ENCODE data around the gene SCNN1G.

The SCNN1G gene

GRCh38 chr16:23187341-23187740 lies 4.8 kb downstream of the SCNN1G start:
- Histone ChIP-seq H3K4me2 (ENCODE audit: low read depth, low read length, poor library complexity, severe bottlenecking) (no peak overlapping the region), H3K4me3 (ENCODE audit: insufficient read depth, low read length, poor library complexity, severe bottlenecking) (no peak overlapping the region), H3K79me2 (ENCODE audit: insufficient read depth, low read length) (no peaks in the 10 kb centered on the region), H4K20me1 (ENCODE audit: low read depth, low read length) (no peaks in the 10 kb centered on the region), H3K36me3 (ENCODE audit: low read length) (no peaks in the 10 kb centered on the region), H3K9me3 (ENCODE audit: insufficient read depth, low read length) (no peaks in the 10 kb centered on the region), H3K9me2 (replicated peaks; ENCODE audit: insufficient read depth, low read length) (no peaks in the 10 kb centered on the region), H3K27ac (ENCODE audit: low read depth, low read length) (no peak overlapping the region), H3K27me3 (ENCODE audit: low read length) (no peaks in the 10 kb centered on the region), H2AFZ (ENCODE audit: low read depth, low read length, severe bottlenecking) (no peak overlapping the region), H3F3A (ENCODE audit: insufficient read depth) (peaks cover 8% of the 10 kb centered on the region; the same call in 1 of the 2 replicates), H3K9ac (ENCODE audit: low read length) (no peak overlapping the region)
- TF ChIP-seq, protein P1, sequence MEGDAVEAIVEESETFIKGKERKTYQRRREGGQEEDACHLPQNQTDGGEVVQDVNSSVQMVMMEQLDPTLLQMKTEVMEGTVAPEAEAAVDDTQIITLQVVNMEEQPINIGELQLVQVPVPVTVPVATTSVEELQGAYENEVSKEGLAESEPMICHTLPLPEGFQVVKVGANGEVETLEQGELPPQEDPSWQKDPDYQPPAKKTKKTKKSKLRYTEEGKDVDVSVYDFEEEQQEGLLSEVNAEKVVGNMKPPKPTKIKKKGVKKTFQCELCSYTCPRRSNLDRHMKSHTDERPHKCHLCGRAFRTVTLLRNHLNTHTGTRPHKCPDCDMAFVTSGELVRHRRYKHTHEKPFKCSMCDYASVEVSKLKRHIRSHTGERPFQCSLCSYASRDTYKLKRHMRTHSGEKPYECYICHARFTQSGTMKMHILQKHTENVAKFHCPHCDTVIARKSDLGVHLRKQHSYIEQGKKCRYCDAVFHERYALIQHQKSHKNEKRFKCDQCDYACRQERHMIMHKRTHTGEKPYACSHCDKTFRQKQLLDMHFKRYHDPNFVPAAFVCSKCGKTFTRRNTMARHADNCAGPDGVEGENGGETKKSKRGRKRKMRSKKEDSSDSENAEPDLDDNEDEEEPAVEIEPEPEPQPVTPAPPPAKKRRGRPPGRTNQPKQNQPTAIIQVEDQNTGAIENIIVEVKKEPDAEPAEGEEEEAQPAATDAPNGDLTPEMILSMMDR (IDR thresholded peaks at IDR 0.05; ENCODE audit: insufficient read depth, low read length, poor library complexity, severe bottlenecking) = no peak
- no peak for TF ChIP-seq EZH2phosphoT487 (conservative IDR thresholded peaks at IDR 0.05; ENCODE audit: low read length)

GRCh38 chr16:23188911-23189310 lies 6.4 kb downstream of the SCNN1G start:
- no peak overlapping the region for H3K27ac ChIP-seq (ENCODE audit: low read depth, low read length)
- H4K20me1 ChIP-seq (ENCODE audit: low read depth, low read length) = no peaks in the 10 kb centered on the region
- H3K36me3 ChIP-seq (ENCODE audit: low read length) = no peaks in the 10 kb centered on the region
- H3K9ac ChIP-seq (ENCODE audit: low read length) = no peak overlapping the region
- no peaks in the 10 kb centered on the region for H3K9me2 ChIP-seq (replicated peaks; ENCODE audit: insufficient read depth, low read length)
- TF ChIP-seq, protein P1 (IDR thresholded peaks at IDR 0.05; ENCODE audit: insufficient read depth, low read length, poor library complexity, severe bottlenecking) = no peak
- no peak for TF ChIP-seq EZH2phosphoT487 (conservative IDR thresholded peaks at IDR 0.05; ENCODE audit: low read length)
- no peaks in the 10 kb centered on the region for H3K9me3 ChIP-seq (ENCODE audit: insufficient read depth, low read length)
- no peak overlapping the region for H3K4me3 ChIP-seq (ENCODE audit: insufficient read depth, low read length, poor library complexity, severe bottlenecking)
- H3K79me2 ChIP-seq (ENCODE audit: insufficient read depth, low read length) = no peaks in the 10 kb centered on the region
- H3F3A ChIP-seq (ENCODE audit: insufficient read depth) = peaks cover 2% of the 10 kb centered on the region; the same call in 1 of the 2 replicates
- H2AFZ ChIP-seq (ENCODE audit: low read depth, low read length, severe bottlenecking) = no peak overlapping the region
- H3K4me2 ChIP-seq (ENCODE audit: low read depth, low read length, poor library complexity, severe bottlenecking) = no peak overlapping the region
- no peaks in the 10 kb centered on the region for H3K27me3 ChIP-seq (ENCODE audit: low read length)

DNA sequence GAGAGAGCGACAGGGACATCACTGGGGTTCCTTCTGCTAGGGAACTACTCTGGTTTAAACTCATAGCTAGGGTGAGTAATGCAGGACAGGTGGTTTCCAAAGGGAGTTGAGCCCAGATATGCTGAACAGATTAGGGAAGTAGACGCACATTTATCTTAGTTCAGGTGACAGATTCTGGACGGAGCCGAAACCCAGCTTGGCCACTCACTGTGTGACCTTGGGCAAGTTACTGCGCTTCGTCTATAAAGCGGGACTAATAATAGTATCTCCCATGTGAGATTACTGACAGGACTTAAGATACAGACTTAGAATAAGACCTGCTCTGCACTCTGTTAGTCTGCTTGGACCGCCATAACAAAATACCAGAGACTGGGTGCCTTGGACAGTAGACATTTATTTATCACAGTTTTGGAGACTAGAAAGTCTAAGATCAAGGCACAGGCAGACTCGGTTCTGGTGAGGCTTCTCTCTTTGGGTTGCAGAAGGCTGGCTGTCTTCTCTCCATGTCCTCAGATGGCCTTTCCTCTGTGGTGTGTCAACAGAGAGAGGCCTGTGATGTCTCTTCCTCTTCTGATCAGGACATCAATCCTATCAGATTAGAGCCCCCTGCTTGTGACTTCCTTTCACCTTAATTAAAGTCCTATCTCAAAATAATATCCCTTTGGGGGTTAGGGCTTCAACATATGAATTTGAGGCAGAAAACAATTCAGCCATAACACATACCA lies 12.1 kb downstream of the SCNN1G start:
- Histone ChIP-seq H3K4me3 (ENCODE audit: insufficient read depth, low read length, poor library complexity, severe bottlenecking) (no peak overlapping the region), H3K9me2 (replicated peaks; ENCODE audit: insufficient read depth, low read length) (no peaks in the 10 kb centered on the region), H3F3A (ENCODE audit: insufficient read depth) (no peaks in the 10 kb centered on the region), H3K9me3 (ENCODE audit: insufficient read depth, low read length) (no peaks in the 10 kb centered on the region), H2AFZ (ENCODE audit: low read depth, low read length, severe bottlenecking) (no peak overlapping the region), H3K27me3 (ENCODE audit: low read length) (no peaks in the 10 kb centered on the region), H4K20me1 (ENCODE audit: low read depth, low read length) (no peaks in the 10 kb centered on the region), H3K36me3 (ENCODE audit: low read length) (no peaks in the 10 kb centered on the region), H3K79me2 (ENCODE audit: insufficient read depth, low read length) (no peaks in the 10 kb centered on the region), H3K4me2 (ENCODE audit: low read depth, low read length, poor library complexity, severe bottlenecking) (no peak overlapping the region), H3K27ac (ENCODE audit: low read depth, low read length) (no peak overlapping the region), H3K9ac (ENCODE audit: low read length) (no peak overlapping the region)
- no peak for TF ChIP-seq EZH2phosphoT487 (conservative IDR thresholded peaks at IDR 0.05; ENCODE audit: low read length)
- TF ChIP-seq, protein P1 (IDR thresholded peaks at IDR 0.05; ENCODE audit: insufficient read depth, low read length, poor library complexity, severe bottlenecking) = no peak

Measured in SU-DHL-6 (cell line).